OCI-LY1 (cell line): ENCODE data around the gene LPCAT2.

ENCODE experiments used
- CTCF ChIP-seq: fragments of 200-600 bp; sonication (generic), shearing (Covaris generic); IDR thresholded peaks from 2 replicates; pipeline ENCODE4 v1.5.1; 2017; ENCODE audit warnings: mild to moderate bottlenecking, antibody characterized with exemption, low read length, moderate library complexity, mixed read lengths
- EZH2 ChIP-seq: fragments of 200-600 bp; sonication (generic), shearing (Covaris generic); IDR thresholded peaks from 2 replicates; pipeline ENCODE4 v1.8.0; 2017; ENCODE audit warnings: borderline replicate concordance, mixed run types, mild to moderate bottlenecking, antibody characterized with exemption, low read length, moderate library complexity, mixed read lengths

GRCh38 chr16:55605754-55606336 is 97.0 kb downstream of the LPCAT2 start:
- TF ChIP-seq CTCF (no peak), EZH2 (no peak)
